ENCODE results near the gene CLNK. TPM values are rescaled to one million over a fixed set of nuclear protein-coding genes. Genes with fewer than 3 reads are reported as not detected.

CLNK gene
- total RNA-seq, 8 experiments from 2014 or later: 0.05 to 0.21 (median 0.08) TPM; not detected in 1

GRCh38 chr4:10441512-10441911, 243.1 kb downstream of the CLNK start:
- no peak overlapping the region for H3K27ac ChIP-seq
- ATAC-seq (replicated peaks in 6 of 8): peak in 2 of 8 experiments; percentile 21 to 31
- 0 to 100% (median 81%) methylated on average over 1 to 3 of the region's 4 CpGs; no CpG with 5 or more reads in 2 of the 10 experiments for WGBS, 10 experiments
- peaks cover 0 to 6% of the 10 kb centered on the region in 2 donors for H3K4me1 ChIP-seq (replicated peaks in 1 of 2)
- no peak overlapping the region for H3K4me3 ChIP-seq
- in situ Hi-C loops (cut with MboI; ENCODE audit: low pct_unique_long_range_greater_than_20kb in 2 of 9, low sequenced_read_pairs in 9 of 9, unreplicated experiment in 9 of 9): no loop called here

DNA sequence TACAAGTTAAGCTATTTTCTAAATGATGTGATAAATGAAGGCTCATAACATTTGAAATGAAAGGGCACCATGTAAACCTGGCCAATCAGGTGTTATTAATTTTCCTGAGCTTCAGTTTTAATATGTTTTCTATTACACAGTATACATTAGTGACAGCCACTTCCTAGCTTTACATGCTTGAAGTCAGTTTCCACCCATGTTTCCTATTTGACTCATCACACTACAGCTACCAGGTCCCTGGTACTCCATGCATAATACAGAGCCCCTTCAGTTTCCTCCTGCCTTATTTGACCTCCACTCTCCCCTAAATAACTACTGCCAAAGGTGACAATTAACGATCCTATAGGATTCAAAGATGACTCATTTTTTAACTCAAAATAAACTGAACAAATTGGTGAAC, 245.6 kb downstream of the CLNK start:
- ATAC-seq (replicated peaks in 6 of 8): no peak
- in situ Hi-C loops (cut with MboI; ENCODE audit: low pct_unique_long_range_greater_than_20kb in 2 of 9, low sequenced_read_pairs in 9 of 9, unreplicated experiment in 9 of 9): no loop called here
- Histone ChIP-seq H3K4me3 (no peak overlapping the region), H3K4me1 (replicated peaks in 1 of 2) (peaks cover 0 to 6% of the 10 kb centered on the region in 2 donors), H3K27ac (no peak overlapping the region)
- WGBS, 10 experiments: 0 to 100% (median 71%) methylated on average over 1 of the region's 1 CpG; no CpG with 5 or more reads in 3 of the 10 experiments

DNA sequence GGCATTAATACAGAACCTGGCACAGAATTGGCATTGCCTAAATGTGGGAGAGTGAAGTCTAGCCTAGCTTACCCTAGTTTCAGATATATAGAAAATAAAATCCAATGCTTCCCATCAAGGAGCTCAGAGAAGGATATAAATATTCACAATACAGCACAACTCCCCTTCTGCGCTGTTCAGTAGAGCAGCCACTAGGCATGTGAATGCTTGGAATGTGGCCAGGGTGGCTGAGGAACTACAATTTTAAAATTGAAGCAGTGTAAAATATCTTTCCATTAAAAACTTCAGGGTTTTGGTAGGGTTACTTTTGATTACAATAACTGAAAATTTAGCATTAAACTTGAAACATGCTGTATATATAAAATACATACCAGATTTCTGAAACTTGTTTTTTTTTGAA, 246.8 kb downstream of the CLNK start:
- Histone ChIP-seq H3K4me1 (replicated peaks in 1 of 2) (peaks cover 0 to 6% of the 10 kb centered on the region in 2 donors), H3K4me3 (no peak overlapping the region), H3K27ac (no peak overlapping the region)
- WGBS, 10 experiments: 20 to 90% (median 67%) methylated on average over 1 of the region's 1 CpG; no CpG with 5 or more reads in 5 of the 10 experiments
- in situ Hi-C loops (cut with MboI; ENCODE audit: low pct_unique_long_range_greater_than_20kb in 2 of 9, low sequenced_read_pairs in 9 of 9, unreplicated experiment in 9 of 9): no loop called here
- no peak for ATAC-seq (replicated peaks in 6 of 8)

Other genes starting within 250 kb of the CLNK start
- 10 to 100 TPM; 10.0 to 52.1 (median 40.0) TPM for gene ZNF518B, start 227.3 kb downstream of the CLNK start, total RNA-seq